PC-3 (cell line): Measurements from ENCODE around the gene SFXN3.

Experiments
- CTCF ChIP-seq: fragments of 300-600 bp; sonication (generic); conservative IDR thresholded peaks from 2 replicates; pipeline ENCODE4 v1.5.1; 2017; ENCODE audit warnings: antibody characterized with exemption, low read depth, mild to moderate bottlenecking, low read length
- EZH2 ChIP-seq: fragments of 300-600 bp; sonication (generic); IDR thresholded peaks from one replicate; pipeline ENCODE4 v1.6.1; 2017; ENCODE audit warnings: antibody characterized with exemption, mild to moderate bottlenecking, low read length; ENCODE audit not compliant: unreplicated experiment

- no peak for TF ChIP-seq CTCF
- TF ChIP-seq EZH2, result no peak
Observed at GRCh38 chr10:100995181-100995580, 35.9 kb upstream of the SFXN3 start.
